ENCODE data around the gene TST.
A peak's percentile ranks its signal among the peaks of the same experiment; 100 is the strongest.

DNA sequence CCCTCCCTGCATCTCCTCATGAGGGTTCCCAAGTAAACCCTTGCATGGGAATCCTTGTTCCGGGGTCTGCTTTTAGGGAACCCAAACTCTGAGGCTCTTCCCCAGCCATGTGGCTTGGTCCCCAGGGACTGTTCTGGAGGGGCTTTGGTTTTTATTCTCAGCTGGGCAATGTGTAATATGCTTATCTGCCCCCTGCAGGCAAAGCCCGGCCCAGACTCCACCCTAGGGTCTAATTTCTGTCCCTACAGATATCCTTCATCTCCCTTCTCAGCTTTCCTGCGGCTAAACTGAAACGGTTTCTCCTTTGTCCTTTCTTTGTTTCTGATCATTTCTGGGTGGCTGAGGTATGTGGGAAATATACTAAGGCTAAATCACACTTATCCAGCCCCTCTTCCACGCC, 37.1 kb downstream of the TST start:
- TF ChIP-seq, protein P1, sequence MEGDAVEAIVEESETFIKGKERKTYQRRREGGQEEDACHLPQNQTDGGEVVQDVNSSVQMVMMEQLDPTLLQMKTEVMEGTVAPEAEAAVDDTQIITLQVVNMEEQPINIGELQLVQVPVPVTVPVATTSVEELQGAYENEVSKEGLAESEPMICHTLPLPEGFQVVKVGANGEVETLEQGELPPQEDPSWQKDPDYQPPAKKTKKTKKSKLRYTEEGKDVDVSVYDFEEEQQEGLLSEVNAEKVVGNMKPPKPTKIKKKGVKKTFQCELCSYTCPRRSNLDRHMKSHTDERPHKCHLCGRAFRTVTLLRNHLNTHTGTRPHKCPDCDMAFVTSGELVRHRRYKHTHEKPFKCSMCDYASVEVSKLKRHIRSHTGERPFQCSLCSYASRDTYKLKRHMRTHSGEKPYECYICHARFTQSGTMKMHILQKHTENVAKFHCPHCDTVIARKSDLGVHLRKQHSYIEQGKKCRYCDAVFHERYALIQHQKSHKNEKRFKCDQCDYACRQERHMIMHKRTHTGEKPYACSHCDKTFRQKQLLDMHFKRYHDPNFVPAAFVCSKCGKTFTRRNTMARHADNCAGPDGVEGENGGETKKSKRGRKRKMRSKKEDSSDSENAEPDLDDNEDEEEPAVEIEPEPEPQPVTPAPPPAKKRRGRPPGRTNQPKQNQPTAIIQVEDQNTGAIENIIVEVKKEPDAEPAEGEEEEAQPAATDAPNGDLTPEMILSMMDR (conservative IDR thresholded peaks at IDR 0.05; ENCODE audit: low read length): peak; percentile 59
- TF ChIP-seq EZH2phosphoT487 (IDR thresholded peaks at IDR 0.05; ENCODE audit: borderline replicate concordance): no peak
